Measurements from ENCODE around the gene SETSIP. TPM values are rescaled to one million over a fixed set of nuclear protein-coding genes. Genes with fewer than 3 reads are reported as not detected.

Gene SETSIP, protein sequence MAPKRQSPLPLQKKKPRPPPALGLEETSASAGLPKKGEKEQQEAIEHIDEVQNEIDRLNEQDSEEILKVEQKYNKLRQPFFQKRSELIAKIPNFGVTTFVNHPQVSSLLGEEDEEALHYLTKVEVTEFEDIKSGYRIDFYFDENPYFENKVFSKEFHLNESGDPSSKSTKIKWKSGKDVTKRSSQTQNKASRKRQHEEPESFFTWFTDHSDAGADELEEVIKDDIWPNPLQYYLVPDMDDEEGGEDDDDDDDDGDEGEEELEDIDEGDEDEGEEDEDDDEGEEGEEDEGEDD
- total RNA-seq (2021; fragmentation: NEBNext Ultra II Directional; extraction: Animal tissue kit (Norgen Biotek cat#: 25700)): not detected
- long read RNA-seq: 0 reads

DNA sequence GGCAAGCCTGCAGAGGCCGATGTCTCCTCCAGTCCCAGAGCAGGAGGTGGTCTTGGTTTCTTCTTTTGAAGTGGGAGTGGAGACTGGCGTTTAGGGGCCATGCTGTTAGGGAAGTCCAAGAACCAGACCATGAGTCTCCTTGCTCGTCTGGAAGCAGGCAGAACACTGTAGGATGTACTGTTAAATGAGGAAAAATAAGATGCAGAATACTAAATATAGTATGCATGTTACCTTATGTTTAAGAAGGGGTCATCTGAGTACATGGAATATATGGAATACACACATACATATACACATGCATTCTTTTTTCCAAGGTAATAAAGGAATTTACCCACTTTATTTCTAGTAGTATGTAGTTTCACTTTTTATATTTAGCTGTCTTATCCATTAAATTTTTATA, at the start of gene SETSIP:
SETSIP (minus strand) TSS at position 101 of the 400 bp plus-strand sequence; CDS start at position 101, 0 bp downstream.
- Mint-ChIP-seq H3K27ac (no peak within 1 kb of the TSS), H3K4me3 (no peak within 1 kb of the TSS), H3K9me3 (no peaks in the 10 kb centered on the region), H3K4me1 (ENCODE audit: low read depth) (peaks cover 6% of the 10 kb centered on the region), H3K27me3 (ENCODE audit: insufficient read depth) (peaks cover 5% of the 10 kb centered on the region; the same call in 1 of the 2 replicates), H3K36me3 (ENCODE audit: low read depth) (no peaks in the 10 kb centered on the region)
- TF ChIP-seq, protein P1, sequence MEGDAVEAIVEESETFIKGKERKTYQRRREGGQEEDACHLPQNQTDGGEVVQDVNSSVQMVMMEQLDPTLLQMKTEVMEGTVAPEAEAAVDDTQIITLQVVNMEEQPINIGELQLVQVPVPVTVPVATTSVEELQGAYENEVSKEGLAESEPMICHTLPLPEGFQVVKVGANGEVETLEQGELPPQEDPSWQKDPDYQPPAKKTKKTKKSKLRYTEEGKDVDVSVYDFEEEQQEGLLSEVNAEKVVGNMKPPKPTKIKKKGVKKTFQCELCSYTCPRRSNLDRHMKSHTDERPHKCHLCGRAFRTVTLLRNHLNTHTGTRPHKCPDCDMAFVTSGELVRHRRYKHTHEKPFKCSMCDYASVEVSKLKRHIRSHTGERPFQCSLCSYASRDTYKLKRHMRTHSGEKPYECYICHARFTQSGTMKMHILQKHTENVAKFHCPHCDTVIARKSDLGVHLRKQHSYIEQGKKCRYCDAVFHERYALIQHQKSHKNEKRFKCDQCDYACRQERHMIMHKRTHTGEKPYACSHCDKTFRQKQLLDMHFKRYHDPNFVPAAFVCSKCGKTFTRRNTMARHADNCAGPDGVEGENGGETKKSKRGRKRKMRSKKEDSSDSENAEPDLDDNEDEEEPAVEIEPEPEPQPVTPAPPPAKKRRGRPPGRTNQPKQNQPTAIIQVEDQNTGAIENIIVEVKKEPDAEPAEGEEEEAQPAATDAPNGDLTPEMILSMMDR (IDR thresholded peaks at IDR 0.05): no peak
- DNase-seq: no peak

DNA sequence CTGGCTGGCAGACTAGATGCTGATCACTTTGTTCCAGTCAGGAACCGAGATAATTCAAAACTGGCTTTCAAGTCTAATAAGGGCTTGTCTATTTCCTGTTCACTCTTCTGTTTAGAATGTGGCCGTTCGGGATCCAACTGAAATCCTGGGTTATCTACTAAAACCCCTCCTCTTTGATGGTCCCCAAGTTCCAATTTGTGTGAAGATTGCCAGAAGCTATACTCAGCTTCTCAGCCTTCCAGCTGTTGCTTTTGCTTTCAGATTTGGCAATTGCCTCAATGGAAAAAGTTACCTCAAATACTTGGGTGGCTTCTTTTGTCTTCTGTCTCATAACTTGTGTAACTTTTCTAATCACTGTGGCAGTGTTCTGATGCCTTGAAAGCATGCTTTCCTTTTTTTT, 48.7 kb upstream of the SETSIP start:
- Mint-ChIP-seq H3K36me3 (ENCODE audit: low read depth) (no peaks in the 10 kb centered on the region), H3K4me3 (no peak overlapping the region), H3K4me1 (ENCODE audit: low read depth) (no peaks in the 10 kb centered on the region), H3K27me3 (ENCODE audit: insufficient read depth) (no peaks in the 10 kb centered on the region; the same call in 1 of the 2 replicates), H3K27ac (no peak overlapping the region), H3K9me3 (no peaks in the 10 kb centered on the region)
- DNase-seq: no peak
- TF ChIP-seq, protein P1 (IDR thresholded peaks at IDR 0.05): no peak

DNA sequence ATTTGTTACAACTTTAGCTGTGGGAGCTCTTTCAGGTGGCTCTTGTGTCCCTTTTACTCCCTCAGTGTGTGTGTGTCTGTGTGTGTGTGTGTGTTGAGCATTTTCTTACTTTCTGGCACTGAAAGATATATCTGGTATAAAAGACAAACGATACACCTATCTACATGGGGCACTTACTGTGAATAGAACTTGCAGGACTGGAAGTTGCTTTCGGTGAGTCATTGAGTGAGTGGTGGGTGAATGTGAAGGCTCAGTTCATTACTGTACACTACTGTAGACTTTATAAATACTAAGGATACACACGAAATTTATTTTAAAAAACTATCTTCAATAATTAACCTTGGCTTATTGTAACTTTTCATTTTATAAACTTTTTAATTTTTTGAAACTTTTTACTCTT, 43.6 kb upstream of the SETSIP start:
- Mint-ChIP-seq H3K9me3 (no peaks in the 10 kb centered on the region), H3K27me3 (ENCODE audit: insufficient read depth) (peaks cover 3% of the 10 kb centered on the region; the same call in 1 of the 2 replicates), H3K27ac (no peak overlapping the region), H3K4me1 (ENCODE audit: low read depth) (no peaks in the 10 kb centered on the region), H3K36me3 (ENCODE audit: low read depth) (no peaks in the 10 kb centered on the region), H3K4me3 (no peak overlapping the region)
- TF ChIP-seq, protein P1 (IDR thresholded peaks at IDR 0.05): no peak
- no peak for DNase-seq

DNA sequence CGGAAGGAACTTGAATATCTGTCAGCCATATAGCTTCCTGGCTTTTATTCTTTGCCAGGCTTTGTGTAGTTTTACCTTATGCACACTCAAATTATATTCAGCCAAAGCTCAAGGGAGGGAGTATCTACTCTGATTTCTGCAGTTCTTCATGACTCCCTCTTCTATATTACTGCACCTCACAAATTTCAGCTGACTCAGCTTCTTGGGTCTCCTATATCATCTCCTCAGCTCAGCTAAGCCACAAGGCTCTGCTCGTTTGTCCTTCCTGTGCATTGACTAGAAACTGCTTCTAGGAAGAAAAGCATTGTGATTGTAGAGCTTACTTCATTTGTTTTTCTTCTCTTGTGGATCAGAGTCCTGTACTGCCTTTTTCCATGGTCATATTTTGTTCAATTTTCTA, 42.3 kb upstream of the SETSIP start:
- no peak for DNase-seq
- H3K27ac Mint-ChIP-seq: no peak overlapping the region
- H3K36me3 Mint-ChIP-seq (ENCODE audit: low read depth): no peaks in the 10 kb centered on the region
- TF ChIP-seq, protein P1 (IDR thresholded peaks at IDR 0.05): no peak
- H3K4me3 Mint-ChIP-seq: no peak overlapping the region
- H3K9me3 Mint-ChIP-seq: no peaks in the 10 kb centered on the region
- H3K4me1 Mint-ChIP-seq (ENCODE audit: low read depth): no peaks in the 10 kb centered on the region
- peaks cover 3% of the 10 kb centered on the region; the same call in 1 of the 2 replicates for H3K27me3 Mint-ChIP-seq (ENCODE audit: insufficient read depth)

DNA sequence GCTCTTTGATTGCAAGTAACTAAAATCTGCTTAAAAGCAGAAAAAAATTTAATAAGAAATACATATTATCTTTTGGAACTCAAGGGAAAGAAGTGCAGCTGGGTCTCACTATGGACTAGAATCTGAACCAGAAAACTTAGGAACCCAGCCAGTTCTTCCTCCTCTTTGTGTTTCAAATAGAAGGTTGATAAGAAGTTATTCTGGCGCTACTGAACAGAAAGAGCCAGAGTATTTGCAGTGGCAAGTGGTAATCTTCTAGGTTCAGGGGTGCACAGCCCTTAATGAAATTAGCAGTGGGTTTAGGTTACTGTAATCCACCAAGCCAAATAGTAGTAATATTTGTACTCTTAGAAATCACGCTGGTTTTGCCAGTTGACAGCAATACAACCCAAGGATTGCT, 33.4 kb upstream of the SETSIP start:
- no peaks in the 10 kb centered on the region for H3K4me1 Mint-ChIP-seq (ENCODE audit: low read depth)
- H3K27me3 Mint-ChIP-seq (ENCODE audit: insufficient read depth): no peaks in the 10 kb centered on the region
- DNase-seq: no peak
- H3K36me3 Mint-ChIP-seq (ENCODE audit: low read depth): no peaks in the 10 kb centered on the region
- H3K27ac Mint-ChIP-seq: no peak overlapping the region
- no peaks in the 10 kb centered on the region for H3K9me3 Mint-ChIP-seq
- TF ChIP-seq, protein P1 (IDR thresholded peaks at IDR 0.05): no peak
- H3K4me3 Mint-ChIP-seq: no peak overlapping the region
